Testis (tissue), 2 donors: ENCODE data around the gene IL17RE.

Source experiments
- CTCF ChIP-seq, 3 experiments: fragments of 450-650 bp in 2 of 3; fragments of 200-600 bp in 1 of 3; sonication (generic) in 1 of 3; IDR thresholded peaks; one replicate each; pipeline ENCODE4 v1.5.1; 2016 to 2019; ENCODE audit warnings: antibody characterized with exemption in 3 of 3, mild to moderate bottlenecking in 2 of 3, moderate library complexity in 1 of 3
- POLR2A ChIP-seq: fragments of 450-650 bp; IDR thresholded peaks from one replicate; pipeline ENCODE4 v1.6.1; 2017; ENCODE audit warnings: antibody characterized with exemption, mild to moderate bottlenecking, moderate library complexity

GRCh38 chr3:9951126-9951525, 48.5 kb downstream of the IL17RE start:
- TF ChIP-seq CTCF (IDR thresholded peaks at IDR 0.05) (no peak), POLR2A (no peak)
